Measurements from ENCODE around the gene SEC24B.
"Not testable (repeated sequence)": the region's sequence is repeated elsewhere in the genome, so short reads cannot be mapped to it uniquely, and the experiment has no call there.

SEC24B gene

DNA sequence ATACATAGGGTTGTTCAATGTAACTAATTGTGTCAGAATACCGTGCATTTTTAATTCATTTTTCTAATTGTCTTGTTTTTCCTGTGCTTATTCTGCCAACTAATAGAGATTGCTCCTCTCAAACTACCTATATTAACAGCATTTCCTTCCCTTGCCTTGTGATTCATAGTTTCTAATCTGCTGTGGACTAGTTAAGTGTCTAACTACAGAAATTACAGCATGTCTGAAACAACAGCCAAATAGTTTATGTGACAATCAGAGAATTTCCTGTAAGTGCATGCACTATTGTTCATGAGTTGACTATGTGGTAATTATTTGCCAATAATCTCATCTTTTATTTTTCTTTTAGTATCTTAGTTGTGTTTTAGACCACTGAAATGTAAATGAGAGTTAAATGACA lies 4.1 kb upstream of the SEC24B start:
- no peak overlapping the region for H3K4me3 ChIP-seq

DNA sequence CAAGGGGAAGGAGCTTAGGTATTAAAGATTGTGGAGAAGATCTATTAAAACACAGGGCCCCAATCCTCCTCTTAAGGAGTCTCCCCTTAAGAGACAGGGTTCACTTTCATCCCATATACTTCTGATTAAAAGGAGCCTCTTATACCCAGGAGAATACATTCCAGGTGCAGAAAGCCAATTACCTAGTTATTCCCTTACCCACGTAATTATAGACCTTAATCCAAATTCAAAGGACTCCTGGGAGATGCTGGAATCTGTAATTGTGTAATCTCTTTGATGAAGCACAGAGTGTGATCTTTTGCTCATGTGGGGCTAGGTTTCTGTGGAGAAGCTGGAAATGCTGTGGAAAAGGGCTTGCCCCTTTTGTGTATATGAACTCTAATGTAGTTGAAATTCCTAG lies 1.4 kb upstream of the SEC24B start:
- H3K27ac ChIP-seq: peak overlapping the region in 12 of 21 experiments; percentile 16 to 99 (median 96)
- H3K4me3 ChIP-seq: peak overlapping the region in 1 of 7 experiments; percentile 83

More for the DNA sequence above, 4.1 kb upstream of the SEC24B start:
- no peak overlapping the region for H3K27ac ChIP-seq

DNA sequence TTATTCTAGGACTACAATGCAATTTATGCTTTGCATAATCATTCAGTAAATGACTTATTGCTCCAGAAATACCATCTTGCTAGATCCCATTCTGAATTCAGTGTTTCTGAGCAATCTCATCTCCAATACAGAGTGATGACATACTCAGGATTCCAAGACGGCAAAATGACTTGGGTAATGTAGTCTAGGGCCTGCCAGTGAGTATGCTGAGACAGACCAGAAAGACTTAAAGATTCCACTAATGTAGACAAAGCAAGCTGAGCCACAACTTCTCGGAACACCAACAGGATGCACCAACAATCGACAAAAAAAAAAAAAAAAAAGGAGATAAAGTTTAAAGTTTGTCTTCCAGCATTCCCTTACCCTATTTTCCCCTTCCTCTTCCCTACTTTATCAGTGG lies 919 bp upstream of the SEC24B start:
- H3K4me3 ChIP-seq: peak overlapping the region; percentile 75 to 93 (median 87)

DNA sequence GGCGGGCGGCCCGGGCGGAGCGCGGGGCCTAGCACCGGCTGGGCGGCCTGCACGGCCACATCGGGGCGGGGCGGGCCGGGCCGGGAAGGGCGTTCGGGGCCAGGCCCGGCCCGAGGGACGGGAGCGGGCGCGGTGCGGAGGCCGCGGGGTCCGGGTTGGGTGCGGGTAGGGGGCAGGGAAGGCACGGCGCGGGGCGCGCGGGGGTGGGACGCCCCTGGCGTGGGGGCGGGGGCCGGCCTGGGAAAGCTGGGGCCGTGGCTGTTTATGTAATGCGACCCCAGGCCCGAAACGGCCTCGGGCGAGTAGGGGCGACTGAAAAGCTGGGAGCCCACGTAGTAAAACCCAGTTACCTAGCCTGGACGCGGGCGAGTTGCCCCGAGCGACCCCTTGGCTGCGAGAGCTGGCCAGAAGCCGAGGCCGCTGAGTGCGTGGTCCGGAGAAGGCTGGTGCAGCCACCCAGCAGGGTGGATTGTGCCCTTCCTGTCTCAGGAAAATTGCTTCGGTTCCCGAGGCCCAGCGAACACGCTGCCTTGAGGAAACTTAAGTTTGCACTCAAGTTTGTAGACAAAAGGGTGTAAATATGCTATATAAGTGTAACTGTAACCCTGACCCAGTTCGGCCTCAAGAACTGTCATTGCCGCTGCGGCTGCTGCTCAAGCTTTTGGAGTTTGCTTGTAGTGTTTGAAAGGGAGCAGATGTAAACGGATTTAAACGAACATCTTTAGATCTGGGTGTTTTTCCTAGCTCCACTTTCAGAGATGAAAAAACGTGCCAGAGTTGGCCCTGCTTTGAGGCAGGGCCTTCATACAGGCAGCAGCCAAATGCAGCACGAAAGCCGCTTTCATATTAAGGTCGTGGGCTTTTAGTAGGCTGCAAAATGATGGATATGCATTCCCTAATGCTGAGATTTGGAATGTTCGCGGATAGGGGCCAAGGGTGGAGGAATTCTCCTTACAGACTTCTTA lies 674 bp downstream of the SEC24B start:
- H3K27ac ChIP-seq: peak overlapping the region; percentile 72 to 99 (median 95)
- peak overlapping the region; percentile 75 to 93 (median 87) for H3K4me3 ChIP-seq

More for the DNA sequence above, 919 bp upstream of the SEC24B start:
- H3K27ac ChIP-seq: peak overlapping the region in 20 of 21 experiments; percentile 72 to 99 (median 95)

DNA sequence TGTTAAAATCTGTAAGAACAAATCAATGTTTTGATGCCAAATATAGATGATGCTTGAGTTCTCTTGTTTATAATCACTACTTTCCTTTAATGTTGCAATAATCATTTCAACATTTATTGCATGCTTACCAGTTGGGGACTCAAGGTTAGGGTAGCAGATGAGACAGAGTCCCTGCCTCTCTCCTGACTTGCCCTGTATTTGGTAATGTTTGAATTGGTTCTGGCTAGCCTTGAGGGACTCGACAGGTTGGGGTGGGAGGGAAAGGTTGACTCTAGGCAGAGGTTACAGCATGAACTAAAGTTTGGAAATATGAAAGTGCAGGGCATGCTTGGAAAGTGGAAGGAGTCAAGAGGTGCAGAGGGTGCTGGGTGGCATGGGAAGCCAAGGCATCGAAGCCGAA lies 2.0 kb downstream of the SEC24B start:
- H3K4me3 ChIP-seq: peak overlapping the region in 1 of 7 experiments; percentile 89
- H3K27ac ChIP-seq: no peak overlapping the region

DNA sequence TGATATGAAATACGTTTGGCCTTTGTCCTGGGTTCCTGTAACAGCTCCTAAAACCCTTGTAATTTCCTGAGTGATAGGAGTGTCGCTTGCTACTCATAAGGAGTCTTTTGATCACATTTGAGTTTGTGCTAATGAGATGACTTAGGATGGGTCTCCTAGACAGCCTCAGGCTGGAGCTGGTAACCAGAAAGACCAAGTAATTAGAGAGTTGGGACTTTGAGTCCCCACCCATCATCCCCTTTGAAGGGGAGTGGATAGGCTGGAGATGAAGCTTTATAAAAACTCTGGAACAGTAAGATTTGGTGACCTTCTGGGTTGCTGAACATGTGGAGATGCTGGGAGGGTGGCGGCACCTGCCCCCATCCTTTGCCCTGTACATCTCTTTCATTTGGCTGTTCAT lies 2.9 kb downstream of the SEC24B start:
- Histone ChIP-seq H3K4me3 (no peak overlapping the region), H3K27ac (no peak overlapping the region)

DNA sequence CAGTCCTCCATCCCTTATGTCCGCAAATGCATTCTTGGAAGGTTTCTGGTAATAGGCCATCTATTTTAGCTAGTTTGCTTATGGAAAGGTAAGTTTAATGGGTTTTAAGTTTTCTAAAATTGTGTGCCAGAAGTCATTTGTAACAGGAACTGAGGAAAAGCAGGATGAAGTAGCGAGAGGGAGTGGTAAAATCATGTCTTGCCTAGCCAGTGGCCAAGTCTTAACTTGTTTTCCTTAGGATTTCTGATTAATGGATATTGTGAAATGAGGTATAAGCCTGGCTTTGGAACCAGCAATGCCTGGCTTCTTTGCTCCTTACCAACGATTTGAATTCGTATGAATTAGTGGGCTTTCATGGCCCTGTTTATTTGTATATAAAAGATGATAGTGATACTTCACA lies 7.3 kb downstream of the SEC24B start:
- H3K4me3 ChIP-seq: no peak overlapping the region
- peak overlapping the region in 15 of 21 experiments; percentile 1 to 64 (median 23) for H3K27ac ChIP-seq

DNA sequence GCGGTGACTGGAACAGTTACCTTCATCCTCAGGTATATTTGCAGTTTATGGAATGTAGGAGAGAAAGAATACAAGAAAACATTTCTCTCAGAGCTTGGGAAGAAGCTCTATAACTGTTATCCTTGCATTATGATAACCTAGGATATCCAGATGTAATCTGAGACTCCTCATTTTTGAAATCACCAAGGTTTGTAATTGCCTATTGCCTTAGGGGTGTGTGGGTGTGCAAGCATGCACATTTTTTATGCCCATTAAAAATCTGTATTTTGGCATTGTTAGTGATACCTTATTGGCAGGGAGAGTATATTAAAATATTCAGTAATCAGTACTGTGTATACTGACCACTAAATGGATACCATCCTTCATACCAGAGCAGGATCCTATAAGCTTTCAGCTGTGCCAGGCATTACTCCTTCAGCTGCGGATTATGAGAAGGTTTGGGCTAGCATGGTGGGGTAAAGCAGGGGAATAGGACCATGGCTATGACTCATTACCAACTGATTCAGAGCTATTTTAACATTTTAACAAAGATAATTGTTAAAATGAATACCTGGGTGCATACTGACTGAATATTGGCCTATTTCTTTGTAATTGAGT lies 8.3 kb downstream of the SEC24B start:
- no peak overlapping the region for H3K4me3 ChIP-seq
- H3K27ac ChIP-seq: peak overlapping the region in 5 of 21 experiments; percentile 1 to 64 (median 47)

DNA sequence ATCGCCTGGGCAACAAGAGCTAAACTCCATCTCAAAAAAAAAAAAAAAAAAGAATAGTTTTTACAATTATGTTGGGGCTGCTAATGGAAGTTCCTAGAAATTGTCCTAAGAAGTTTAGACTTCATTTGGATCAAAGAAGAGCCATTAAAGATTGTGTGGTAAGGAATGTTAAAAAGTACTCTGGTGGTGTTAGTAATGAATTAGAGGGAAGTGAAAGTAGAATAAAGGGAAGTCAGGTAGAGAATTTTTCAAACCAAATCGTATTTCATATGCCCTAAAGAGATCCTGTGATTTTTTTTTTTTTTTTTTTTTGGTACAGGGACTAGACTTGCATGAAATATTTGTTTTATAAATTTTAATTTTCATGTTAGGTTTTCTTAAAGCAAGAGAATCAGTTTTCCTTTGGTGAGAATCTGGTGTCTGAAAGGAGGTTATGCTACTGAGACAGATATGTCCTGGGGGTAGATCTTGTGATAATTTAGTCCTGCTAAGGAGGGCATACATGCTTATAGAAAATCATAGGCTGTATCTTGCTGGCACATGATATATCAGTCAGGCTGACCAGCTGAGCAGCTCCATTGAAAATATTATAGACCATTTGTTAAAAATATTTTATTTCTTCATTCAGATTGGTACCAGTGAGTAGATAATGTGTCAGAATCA lies 10.7 kb downstream of the SEC24B start:
- Histone ChIP-seq H3K27ac (peak overlapping the region in 2 of 21 experiments; percentile 4 to 12), H3K4me3 (no peak overlapping the region)

DNA sequence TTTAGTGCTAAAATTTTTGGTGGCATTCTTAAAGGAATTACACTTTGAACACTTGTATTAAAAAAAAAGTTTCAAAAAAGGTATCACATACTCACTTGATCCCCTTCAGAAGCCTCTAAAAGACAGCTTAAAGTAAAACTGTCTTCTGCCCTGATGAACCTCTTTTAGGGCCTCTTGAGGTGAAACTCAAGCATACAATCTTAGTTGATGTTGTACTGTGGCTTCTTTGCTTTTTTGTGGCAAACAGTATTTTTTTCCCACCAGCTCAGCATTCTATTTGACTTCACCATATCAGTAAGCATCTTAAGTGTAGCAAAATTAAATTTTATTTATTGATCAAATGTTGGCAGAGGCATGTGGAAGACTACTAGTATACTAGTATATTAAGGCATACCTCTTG lies 13.7 kb downstream of the SEC24B start:
- H3K4me3 ChIP-seq: no peak overlapping the region

DNA sequence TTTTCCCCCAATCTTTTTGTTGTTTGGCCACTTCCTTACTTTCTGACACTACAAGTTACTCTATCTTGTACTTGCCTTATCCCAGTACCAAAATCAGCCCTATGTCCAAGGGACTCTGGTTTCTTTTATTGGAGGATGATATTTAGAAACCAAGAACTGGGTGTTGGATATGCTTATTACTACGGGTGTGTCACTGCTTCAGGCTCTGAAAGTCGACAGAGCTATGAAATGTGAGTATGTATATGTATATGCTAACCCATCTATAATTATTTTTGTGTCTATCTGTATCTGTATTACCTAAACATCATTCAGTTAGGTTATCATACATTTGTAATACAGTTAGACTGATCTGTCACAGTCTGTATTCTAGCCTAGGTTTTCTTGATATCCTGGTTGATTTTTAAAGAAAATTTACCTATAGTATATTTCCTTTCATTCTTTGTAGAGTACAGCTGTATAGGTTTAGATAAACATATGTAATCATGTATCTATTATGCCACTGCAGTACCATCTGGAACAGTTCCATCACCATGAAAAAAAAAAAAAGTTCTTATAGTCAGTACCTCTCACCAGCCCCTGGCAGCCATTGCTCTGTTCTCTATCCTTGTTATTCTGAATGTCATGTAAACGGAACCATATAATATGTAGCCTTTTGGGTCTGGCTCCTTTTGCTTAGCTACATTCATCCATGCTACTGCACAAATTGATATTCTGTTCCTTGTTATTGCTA lies 18.1 kb downstream of the SEC24B start:
- Histone ChIP-seq H3K27ac (no peak overlapping the region), H3K4me3 (no peak overlapping the region)

More for the DNA sequence above, 13.7 kb downstream of the SEC24B start:
- no peak overlapping the region for H3K27ac ChIP-seq

DNA sequence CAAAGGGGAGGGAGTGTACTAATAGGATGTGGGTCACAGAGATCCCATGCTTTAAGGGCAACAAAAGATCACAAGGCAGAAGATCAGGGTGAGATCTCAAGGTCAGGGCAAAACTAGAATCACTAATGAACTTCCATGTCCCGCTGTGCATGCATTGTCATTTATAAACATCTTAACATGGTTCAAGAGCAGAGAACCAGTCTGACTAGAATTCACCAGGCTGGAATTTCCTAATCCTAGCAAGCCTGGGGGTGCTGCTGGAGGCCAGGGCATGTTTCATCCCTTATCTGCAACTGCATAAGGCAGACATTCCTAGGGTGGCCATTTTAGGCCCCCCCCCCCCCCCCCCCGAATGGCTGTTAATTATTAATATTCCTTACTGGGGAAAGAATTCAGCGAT lies 19.5 kb downstream of the SEC24B start:
- H3K4me3 ChIP-seq, H3K27ac ChIP-seq: not testable (repeated sequence)

DNA sequence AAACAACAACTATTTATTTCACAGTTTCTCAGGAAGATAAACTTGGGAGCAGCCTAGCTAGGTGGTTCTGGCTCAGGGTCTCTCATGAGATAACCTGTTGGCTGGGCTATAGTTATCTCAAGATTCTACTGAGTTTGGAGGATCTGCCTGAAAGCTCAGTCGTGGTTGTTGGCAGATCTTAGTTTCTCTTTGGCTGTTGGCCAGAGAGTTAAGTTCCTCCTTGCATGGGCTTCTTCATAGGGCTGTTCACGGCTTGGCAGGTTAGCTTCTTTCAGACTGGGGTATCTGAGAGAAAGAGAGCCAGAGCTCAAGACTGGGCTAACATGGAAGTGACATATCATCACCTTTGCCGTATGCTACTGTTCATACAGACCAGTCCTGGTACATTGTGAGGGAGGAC lies 28.7 kb downstream of the SEC24B start:
- H3K4me3 ChIP-seq: no peak overlapping the region
- no peak overlapping the region for H3K27ac ChIP-seq

DNA sequence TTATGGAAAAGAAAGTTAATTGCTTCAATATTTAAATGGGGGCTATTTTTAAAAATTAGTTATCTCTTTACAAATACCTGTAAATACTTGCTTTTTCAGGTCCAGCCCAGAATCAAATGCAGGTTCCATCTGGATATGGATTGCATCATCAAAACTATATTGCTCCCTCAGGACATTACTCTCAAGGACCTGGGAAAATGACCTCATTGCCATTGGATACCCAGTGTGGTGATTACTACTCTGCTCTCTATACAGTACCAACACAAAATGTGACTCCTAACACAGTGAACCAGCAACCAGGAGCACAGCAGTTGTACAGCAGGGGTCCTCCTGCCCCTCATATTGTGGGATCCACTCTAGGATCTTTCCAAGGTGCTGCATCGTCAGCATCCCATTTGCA lies 29.2 kb downstream of the SEC24B start:
- no peak overlapping the region for H3K4me3 ChIP-seq
- no peak overlapping the region for H3K27ac ChIP-seq

DNA sequence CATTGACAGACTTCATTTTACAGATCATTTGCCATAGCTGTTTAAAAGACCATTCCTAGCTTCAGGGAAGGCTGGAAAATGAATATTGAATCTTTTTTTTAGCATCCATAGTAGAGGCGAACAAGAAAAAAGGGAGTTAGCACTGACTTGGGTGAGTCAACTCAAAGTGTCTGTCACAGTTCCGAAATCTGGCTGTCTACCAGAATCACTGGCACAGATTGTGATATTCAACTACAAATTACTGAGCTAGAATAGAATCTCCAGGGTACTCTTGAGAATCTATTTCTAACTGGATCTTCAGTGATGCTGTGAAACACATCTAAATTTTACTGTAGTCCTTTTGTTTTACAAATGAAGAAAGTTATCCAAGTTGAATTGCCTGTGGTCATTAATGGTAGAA lies 31.5 kb downstream of the SEC24B start:
- no peak overlapping the region for H3K4me3 ChIP-seq
- no peak overlapping the region for H3K27ac ChIP-seq

DNA sequence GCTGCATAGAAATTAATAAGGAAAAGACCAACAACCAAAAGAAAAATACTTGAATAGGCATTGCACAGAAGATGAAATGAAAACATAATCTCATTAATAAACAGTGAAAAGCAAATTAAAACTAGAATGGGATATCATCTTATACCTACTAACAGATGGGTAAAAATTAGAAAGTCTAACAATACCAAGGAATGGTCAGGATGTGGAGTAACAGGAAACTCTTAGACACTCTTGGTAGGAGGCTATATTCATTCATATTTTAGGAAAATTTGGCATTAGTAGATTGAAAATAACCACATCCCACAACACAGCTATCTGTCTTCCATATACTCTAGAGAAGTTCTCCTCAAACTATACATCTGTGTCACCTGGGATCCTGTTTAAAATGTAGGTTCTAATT lies 36.3 kb downstream of the SEC24B start:
- Histone ChIP-seq H3K4me3 (no peak overlapping the region), H3K27ac (no peak overlapping the region)

DNA sequence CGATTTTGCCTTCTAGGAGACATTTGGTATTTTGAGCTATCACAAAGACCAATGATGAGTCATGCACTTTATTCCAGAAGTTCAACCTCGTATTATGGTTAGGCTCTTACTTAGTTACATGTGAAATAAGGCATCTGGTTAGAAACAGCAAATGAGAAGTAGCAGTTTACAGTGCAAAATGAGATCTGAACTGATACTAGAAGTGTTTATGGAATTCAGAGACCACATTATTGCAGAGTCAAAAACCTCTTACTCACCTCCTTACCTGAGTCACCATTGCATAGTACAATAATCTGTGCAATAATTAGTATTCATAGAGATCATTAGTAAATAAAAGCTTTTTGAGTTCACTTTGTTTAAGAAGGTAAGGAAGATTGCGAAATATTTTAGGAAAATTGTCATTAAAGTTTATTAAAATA lies 38.7 kb downstream of the SEC24B start:
- H3K4me3 ChIP-seq: no peak overlapping the region
- no peak overlapping the region for H3K27ac ChIP-seq

DNA sequence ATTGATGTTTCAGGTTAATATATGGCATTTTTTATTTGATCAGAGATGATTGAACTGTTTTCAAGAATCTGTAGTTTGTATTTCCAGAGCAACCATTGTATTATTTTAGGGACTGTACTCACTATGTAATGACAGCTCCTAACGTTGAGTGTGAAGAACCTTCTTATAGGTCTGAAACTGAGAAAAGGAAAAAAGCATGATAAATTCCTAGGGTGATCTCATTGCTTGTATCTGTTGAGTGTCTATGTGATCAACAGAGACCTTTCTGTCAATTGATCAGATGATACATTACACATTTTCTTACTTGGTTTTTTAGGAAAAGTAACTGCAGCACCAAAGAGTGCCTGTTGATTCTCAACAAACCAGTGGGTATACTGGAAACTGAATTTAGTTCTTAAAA lies 40.2 kb downstream of the SEC24B start:
- Histone ChIP-seq H3K27ac (no peak overlapping the region), H3K4me3 (no peak overlapping the region)

DNA sequence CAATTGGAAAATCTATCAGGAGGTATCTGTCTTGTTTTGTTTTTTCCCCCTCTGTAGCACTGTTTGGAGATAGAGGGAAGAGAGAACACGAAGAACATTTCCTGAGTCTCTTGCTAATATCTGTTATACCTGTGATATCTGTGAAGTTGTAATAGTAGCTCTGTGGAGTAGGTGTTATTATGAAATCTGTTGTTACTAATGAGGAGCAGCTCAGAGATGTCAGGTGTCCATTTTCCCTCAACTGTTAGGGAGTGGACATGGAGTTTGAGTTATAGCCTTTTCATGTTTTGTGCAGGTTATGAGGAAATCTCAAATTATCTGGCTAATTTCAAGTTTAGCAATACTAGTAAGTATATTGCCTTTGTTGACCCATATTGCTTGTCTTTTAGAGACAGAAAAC lies 52.4 kb downstream of the SEC24B start:
- H3K4me3 ChIP-seq: no peak overlapping the region

DNA sequence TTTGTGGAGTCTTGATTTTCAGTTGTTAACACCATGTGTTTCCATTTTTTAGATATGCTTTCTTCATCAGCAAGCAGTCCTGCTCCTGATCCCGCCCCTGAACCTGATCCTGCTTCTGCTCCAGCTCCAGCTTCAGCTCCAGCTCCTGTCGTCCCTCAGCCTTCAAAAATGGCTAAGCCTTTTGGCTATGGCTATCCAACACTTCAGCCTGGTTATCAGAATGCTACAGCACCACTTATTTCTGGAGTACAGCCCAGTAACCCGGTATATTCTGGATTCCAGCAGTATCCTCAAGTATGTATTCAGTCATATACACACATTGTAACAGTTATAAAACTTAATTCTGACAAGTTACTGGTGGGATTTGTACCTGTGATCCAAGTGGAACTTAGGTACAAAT lies 60.9 kb downstream of the SEC24B start:
- H3K27ac ChIP-seq: no peak overlapping the region
- no peak overlapping the region for H3K4me3 ChIP-seq

More for the DNA sequence above, 52.4 kb downstream of the SEC24B start:
- no peak overlapping the region for H3K27ac ChIP-seq

Data from skin epidermis (tissue), 12 donors.